Progenitor cell of endocrine pancreas (in vitro differentiated cells): ENCODE measurements around the gene PSMB2. TPM values are rescaled to one million over a fixed set of nuclear protein-coding genes. Genes with fewer than 3 reads are reported as not detected.

Experiments used
- DNase-seq: peaks from one replicate; pipeline ENCODE4 v3.0.0; 2021; ENCODE audit warnings: low spot score; ENCODE audit not compliant: unreplicated experiment
- H3K27ac Mint-ChIP-seq: 2 replicates; pipeline ENCODE4 v1.8.0; 2021; ENCODE audit warnings: mild to moderate bottlenecking, moderate library complexity, mixed read lengths
- H3K27me3 Mint-ChIP-seq: 2 replicates; pipeline ENCODE4 v1.8.0; 2021; ENCODE audit warnings: mixed read lengths
- H3K36me3 Mint-ChIP-seq: 2 replicates; pipeline ENCODE4 v1.8.0; 2022; ENCODE audit warnings: mixed read lengths; ENCODE audit not compliant: insufficient read depth
- H3K4me1 Mint-ChIP-seq: 2 replicates; pipeline ENCODE4 v1.8.0; 2021; ENCODE audit warnings: low read depth, mixed read lengths
- H3K4me3 Mint-ChIP-seq: 2 replicates; pipeline ENCODE4 v1.8.0; 2021; ENCODE audit warnings: low read depth, mild to moderate bottlenecking, moderate library complexity, mixed read lengths
- H3K9me3 Mint-ChIP-seq: 2 replicates; pipeline ENCODE4 v1.8.0; 2021; ENCODE audit warnings: low read depth, mixed read lengths
- total RNA-seq: library from RNA; stranded (reverse); gene quantifications from 2 replicates; pipeline ENCODE4 v1.2.1, GENCODE V29; 2021
- TF ChIP-seq, protein P1 (sequence below): fragments of 200-600 bp; sonication (generic); IDR thresholded peaks from one replicate; pipeline ENCODE4 v1.5.0; 2021; ENCODE audit warnings: antibody characterized with exemption, mild to moderate bottlenecking; ENCODE audit not compliant: unreplicated experiment

Gene PSMB2
- total RNA-seq, 1 donor from 2014 or later: 70.4 TPM

DNA sequence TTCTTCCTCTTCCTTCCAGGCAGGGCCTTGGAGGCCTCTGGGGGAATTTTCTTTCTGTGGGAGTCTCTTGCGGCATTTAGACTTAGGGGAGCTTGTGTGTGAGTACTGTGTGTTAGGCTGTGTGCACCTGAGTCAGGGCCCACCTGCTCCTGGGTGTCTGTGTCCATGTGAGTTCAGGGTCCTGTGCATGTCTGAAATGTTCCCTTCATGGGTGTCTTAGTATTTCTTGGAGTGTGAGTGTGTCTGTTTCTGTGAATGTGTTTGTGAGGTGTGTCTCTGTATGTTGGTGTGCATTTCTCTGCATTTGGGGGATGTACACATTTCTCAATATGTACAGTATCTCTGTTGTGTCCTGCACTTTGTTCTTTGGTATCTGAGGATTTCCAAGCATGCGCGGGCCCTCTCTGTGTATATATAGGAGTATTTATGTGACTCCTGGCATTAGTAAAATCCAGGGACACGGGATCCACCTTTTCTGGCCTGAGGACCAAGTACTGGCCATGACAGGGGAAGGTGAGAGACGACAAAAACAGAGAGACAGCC is 65.8 kb downstream of the PSMB2 start:
- DNase-seq: no peak
- peak overlapping the region; percentile 25 for H3K4me3 Mint-ChIP-seq
- TF ChIP-seq, protein P1, sequence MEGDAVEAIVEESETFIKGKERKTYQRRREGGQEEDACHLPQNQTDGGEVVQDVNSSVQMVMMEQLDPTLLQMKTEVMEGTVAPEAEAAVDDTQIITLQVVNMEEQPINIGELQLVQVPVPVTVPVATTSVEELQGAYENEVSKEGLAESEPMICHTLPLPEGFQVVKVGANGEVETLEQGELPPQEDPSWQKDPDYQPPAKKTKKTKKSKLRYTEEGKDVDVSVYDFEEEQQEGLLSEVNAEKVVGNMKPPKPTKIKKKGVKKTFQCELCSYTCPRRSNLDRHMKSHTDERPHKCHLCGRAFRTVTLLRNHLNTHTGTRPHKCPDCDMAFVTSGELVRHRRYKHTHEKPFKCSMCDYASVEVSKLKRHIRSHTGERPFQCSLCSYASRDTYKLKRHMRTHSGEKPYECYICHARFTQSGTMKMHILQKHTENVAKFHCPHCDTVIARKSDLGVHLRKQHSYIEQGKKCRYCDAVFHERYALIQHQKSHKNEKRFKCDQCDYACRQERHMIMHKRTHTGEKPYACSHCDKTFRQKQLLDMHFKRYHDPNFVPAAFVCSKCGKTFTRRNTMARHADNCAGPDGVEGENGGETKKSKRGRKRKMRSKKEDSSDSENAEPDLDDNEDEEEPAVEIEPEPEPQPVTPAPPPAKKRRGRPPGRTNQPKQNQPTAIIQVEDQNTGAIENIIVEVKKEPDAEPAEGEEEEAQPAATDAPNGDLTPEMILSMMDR: no peak
- H3K36me3 Mint-ChIP-seq: no peaks in the 10 kb centered on the region
- peaks cover 68% of the 10 kb centered on the region for H3K27me3 Mint-ChIP-seq
- peaks cover 17% of the 10 kb centered on the region for H3K4me1 Mint-ChIP-seq
- H3K27ac Mint-ChIP-seq: no peak overlapping the region
- no peaks in the 10 kb centered on the region for H3K9me3 Mint-ChIP-seq

DNA sequence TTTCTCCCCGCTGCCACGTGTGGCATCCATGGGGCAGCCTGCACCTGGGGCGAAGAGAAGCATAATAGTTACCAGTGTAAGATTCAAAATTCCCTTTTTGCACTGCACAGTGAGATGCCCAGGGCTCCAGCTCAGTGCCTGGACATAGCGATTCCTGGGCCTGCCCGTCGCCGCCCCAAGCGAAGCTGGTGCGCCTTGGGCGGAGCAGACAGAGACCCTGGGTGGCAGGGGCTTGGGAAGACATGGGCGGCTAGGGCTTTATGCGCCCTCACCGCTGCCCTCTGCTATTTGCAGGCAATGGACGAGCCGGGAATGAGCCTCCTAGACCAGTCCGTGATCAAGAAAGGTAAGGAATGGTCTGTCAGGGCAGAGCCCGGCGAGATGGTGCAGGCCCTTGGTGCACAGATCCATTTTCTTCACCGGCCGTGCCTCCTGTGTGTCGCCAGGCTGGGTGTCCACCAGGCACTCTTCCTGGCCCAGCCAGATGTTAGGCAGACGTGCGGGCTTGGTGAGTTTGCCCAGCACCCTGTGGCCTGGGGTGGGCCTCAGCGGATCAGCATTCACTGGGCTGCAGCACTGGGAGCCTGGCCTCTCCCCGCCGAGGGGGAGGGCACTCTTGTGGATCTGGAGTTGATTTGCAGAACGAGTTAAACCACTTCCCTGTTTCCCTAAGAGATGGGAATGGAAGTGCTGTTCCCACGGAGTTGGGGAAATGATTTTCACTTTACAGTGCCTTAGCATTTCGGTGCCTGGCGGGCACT is 66.5 kb downstream of the PSMB2 start:
- peak overlapping the region; percentile 25 for H3K4me3 Mint-ChIP-seq
- no peaks in the 10 kb centered on the region for H3K36me3 Mint-ChIP-seq
- TF ChIP-seq, protein P1: no peak
- no peak for DNase-seq
- no peaks in the 10 kb centered on the region for H3K9me3 Mint-ChIP-seq
- peaks cover 74% of the 10 kb centered on the region for H3K27me3 Mint-ChIP-seq
- no peak overlapping the region for H3K27ac Mint-ChIP-seq
- peaks cover 17% of the 10 kb centered on the region for H3K4me1 Mint-ChIP-seq

DNA sequence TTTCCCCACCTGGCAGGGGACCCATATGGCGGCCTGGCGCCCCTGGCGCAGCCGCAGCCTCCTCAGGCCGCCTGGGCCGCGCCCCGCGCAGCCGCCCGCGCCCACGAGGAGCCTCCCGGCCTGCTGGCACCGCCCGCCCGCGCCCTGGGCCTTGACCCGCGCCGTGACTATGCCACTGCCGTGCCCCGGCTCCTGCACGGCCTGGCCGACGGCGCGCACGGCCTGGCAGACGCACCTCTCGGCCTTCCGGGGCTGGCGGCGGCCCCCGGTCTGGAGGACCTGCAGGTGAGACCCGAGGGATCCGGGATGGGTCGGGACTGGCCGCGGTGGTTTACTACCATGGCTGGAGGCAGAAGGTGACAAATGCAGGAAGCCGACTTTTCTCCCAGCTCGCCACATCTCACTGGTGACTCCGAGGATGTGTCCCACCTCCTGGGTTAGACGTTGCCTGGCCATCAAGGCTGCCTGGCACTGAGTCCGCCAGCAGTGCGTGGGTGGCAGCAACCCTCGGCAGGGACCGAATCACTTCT is 67.1 kb downstream of the PSMB2 start:
- DNase-seq: no peak
- TF ChIP-seq, protein P1: no peak
- H3K4me1 Mint-ChIP-seq: peaks cover 17% of the 10 kb centered on the region
- no peak overlapping the region for H3K4me3 Mint-ChIP-seq
- H3K27ac Mint-ChIP-seq: no peak overlapping the region
- no peaks in the 10 kb centered on the region for H3K36me3 Mint-ChIP-seq
- H3K27me3 Mint-ChIP-seq: peaks cover 80% of the 10 kb centered on the region
- no peaks in the 10 kb centered on the region for H3K9me3 Mint-ChIP-seq

DNA sequence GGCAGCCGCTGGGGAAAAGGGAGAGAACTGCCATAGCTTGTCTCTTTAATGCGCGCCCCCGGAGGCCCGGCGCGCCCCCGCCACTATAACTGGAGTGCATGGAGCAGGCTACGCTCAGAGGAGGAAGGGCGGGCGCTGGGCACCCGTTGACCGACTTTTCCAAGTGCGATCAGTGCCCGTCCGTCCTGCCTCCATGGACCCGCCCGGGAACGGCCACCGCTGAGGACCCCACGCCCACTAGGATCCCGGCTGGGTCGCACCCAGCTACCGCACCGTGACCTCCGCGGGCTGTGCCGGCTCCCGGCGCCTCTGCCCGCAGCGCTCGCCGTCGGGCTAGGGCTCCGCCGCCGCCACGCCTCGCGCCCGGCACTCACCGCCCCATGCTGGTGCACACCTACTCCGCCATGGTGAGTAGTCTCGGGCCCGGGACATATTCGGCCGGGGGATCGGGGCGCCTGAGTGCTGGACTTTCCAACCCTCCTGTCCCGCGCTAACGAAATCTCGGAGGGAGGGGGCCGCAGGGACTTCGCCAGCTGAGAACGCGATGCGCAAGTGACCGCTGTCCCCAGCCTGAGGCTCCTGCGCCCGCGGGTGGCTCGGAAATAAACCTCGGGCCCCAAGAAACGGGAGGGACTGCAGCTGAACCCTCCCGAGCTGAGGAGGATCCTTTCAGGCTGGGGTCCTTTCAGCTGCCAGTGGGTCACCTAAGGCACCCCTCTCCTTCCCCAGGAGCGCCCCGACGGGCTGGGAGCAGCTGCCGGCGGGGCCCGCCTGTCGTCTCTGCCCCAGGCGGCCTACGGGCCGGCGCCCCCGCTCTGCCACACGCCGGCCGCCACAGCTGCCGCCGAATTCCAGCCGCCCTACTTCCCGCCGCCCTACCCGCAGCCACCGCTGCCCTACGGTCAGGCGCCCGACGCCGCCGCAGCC is 67.9 kb downstream of the PSMB2 start, which contains the start of gene TFAP2E:
Gene TFAP2E, plus strand, starts transcription at position 117 of the 927 bp plus-strand sequence. Its CDS starts 264 bp downstream, at position 381.
- Mint-ChIP-seq H3K9me3 (no peaks in the 10 kb centered on the region), H3K27ac (no peak within 1 kb of the TSS), H3K27me3 (peaks cover 82% of the 10 kb centered on the region), H3K4me3 (peak within 1 kb of the TSS; percentile 53), H3K4me1 (peaks cover 17% of the 10 kb centered on the region), H3K36me3 (no peaks in the 10 kb centered on the region)
- TF ChIP-seq, protein P1: no peak
- DNase-seq: no peak

DNA sequence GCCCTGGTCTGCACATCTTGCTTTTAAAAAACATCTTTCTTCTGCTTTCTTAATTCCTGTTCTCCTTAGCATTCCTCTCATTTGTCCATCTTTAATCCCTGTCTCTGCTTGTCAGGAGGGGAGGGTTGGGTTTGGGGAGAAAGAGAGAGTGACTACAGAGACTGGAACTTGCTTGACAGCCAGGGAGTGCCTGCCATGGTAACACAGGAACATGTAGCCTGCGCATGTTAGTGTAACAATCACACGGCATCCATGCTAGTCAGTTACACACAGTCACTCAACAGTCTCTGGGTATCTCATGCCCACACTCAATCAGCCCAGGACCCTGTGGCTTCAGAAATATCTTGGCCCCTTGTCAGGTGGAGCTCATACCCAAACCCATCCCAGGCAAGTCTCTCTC is 69.0 kb downstream of the PSMB2 start:
- H3K27me3 Mint-ChIP-seq: peaks cover 78% of the 10 kb centered on the region

More for the DNA sequence above, 69.0 kb downstream of the PSMB2 start:
- H3K36me3 Mint-ChIP-seq: no peaks in the 10 kb centered on the region
- TF ChIP-seq, protein P1: no peak
- no peak overlapping the region for H3K4me3 Mint-ChIP-seq
- no peak for DNase-seq
- H3K27ac Mint-ChIP-seq: no peak overlapping the region
- H3K9me3 Mint-ChIP-seq: no peaks in the 10 kb centered on the region
- H3K4me1 Mint-ChIP-seq: peaks cover 12% of the 10 kb centered on the region
